Measurements from ENCODE around the gene SEC24C. TPM values are rescaled to one million over a fixed set of nuclear protein-coding genes. Genes with fewer than 3 reads are reported as not detected.

Gene SEC24C
- total and polyA plus RNA-seq, 2 of the 13 experiments (the other 11 are each of a cell fraction or from before 2014, with no cell fraction given) = 63.1 to 66.4 TPM

GRCh38 chr10:73772281-73773151 is 28.3 kb downstream of the SEC24C start (continued):
- TF ChIP-seq ZNF746 (CRISPR knock-in tag; IDR thresholded peaks at IDR 0.05) = peak; percentile 80; the same call in 1 of the 2 replicates
- peak; percentile 75 for TF ChIP-seq ZNF776 (CRISPR knock-in tag; IDR thresholded peaks at IDR 0.05)
- TF ChIP-seq, protein P1, sequence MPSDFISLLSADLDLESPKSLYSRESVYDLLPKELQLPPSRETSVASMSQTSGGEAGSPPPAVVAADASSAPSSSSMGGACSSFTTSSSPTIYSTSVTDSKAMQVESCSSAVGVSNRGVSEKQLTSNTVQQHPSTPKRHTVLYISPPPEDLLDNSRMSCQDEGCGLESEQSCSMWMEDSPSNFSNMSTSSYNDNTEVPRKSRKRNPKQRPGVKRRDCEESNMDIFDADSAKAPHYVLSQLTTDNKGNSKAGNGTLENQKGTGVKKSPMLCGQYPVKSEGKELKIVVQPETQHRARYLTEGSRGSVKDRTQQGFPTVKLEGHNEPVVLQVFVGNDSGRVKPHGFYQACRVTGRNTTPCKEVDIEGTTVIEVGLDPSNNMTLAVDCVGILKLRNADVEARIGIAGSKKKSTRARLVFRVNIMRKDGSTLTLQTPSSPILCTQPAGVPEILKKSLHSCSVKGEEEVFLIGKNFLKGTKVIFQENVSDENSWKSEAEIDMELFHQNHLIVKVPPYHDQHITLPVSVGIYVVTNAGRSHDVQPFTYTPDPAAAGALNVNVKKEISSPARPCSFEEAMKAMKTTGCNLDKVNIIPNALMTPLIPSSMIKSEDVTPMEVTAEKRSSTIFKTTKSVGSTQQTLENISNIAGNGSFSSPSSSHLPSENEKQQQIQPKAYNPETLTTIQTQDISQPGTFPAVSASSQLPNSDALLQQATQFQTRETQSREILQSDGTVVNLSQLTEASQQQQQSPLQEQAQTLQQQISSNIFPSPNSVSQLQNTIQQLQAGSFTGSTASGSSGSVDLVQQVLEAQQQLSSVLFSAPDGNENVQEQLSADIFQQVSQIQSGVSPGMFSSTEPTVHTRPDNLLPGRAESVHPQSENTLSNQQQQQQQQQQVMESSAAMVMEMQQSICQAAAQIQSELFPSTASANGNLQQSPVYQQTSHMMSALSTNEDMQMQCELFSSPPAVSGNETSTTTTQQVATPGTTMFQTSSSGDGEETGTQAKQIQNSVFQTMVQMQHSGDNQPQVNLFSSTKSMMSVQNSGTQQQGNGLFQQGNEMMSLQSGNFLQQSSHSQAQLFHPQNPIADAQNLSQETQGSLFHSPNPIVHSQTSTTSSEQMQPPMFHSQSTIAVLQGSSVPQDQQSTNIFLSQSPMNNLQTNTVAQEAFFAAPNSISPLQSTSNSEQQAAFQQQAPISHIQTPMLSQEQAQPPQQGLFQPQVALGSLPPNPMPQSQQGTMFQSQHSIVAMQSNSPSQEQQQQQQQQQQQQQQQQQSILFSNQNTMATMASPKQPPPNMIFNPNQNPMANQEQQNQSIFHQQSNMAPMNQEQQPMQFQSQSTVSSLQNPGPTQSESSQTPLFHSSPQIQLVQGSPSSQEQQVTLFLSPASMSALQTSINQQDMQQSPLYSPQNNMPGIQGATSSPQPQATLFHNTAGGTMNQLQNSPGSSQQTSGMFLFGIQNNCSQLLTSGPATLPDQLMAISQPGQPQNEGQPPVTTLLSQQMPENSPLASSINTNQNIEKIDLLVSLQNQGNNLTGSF (CRISPR knock-in tag; IDR thresholded peaks at IDR 0.05) = 0 out of 2 replicates have a peak, but pooled peaks have one; percentile 18
- TF ChIP-seq, protein P2, sequence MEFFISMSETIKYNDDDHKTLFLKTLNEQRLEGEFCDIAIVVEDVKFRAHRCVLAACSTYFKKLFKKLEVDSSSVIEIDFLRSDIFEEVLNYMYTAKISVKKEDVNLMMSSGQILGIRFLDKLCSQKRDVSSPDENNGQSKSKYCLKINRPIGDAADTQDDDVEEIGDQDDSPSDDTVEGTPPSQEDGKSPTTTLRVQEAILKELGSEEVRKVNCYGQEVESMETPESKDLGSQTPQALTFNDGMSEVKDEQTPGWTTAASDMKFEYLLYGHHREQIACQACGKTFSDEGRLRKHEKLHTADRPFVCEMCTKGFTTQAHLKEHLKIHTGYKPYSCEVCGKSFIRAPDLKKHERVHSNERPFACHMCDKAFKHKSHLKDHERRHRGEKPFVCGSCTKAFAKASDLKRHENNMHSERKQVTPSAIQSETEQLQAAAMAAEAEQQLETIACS (CRISPR knock-in tag; IDR thresholded peaks at IDR 0.05) = peak; percentile 92
- TF ChIP-seq, protein P3, sequence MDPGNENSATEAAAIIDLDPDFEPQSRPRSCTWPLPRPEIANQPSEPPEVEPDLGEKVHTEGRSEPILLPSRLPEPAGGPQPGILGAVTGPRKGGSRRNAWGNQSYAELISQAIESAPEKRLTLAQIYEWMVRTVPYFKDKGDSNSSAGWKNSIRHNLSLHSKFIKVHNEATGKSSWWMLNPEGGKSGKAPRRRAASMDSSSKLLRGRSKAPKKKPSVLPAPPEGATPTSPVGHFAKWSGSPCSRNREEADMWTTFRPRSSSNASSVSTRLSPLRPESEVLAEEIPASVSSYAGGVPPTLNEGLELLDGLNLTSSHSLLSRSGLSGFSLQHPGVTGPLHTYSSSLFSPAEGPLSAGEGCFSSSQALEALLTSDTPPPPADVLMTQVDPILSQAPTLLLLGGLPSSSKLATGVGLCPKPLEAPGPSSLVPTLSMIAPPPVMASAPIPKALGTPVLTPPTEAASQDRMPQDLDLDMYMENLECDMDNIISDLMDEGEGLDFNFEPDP (CRISPR knock-in tag; conservative IDR thresholded peaks at IDR 0.05) = 0 out of 2 replicates have a peak, but pooled peaks have one; percentile 60
- 0 out of 2 replicates have a peak, but pooled peaks have one; percentile 45 for TF ChIP-seq PPARG (CRISPR knock-in tag; conservative IDR thresholded peaks at IDR 0.05)
- TF ChIP-seq ZNF235 (CRISPR knock-in tag; IDR thresholded peaks at IDR 0.05; ENCODE audit: borderline replicate concordance) = 0 out of 2 replicates have a peak, but pooled peaks have one; percentile 77
- TF ChIP-seq ZNF547 (CRISPR knock-in tag; IDR thresholded peaks at IDR 0.05) = peak; percentile 22; the same call in 1 of the 2 replicates
- peak; percentile 17; the same call in 1 of the 2 replicates for TF ChIP-seq ZBTB33 (CRISPR knock-in tag; IDR thresholded peaks at IDR 0.05)
- TF ChIP-seq MXD4 (CRISPR knock-in tag; IDR thresholded peaks at IDR 0.05) = peak; percentile 69
- TF ChIP-seq ARHGAP35 (CRISPR knock-in tag; IDR thresholded peaks at IDR 0.05; ENCODE audit: borderline replicate concordance) = peak; percentile 12; the same call in 1 of the 2 replicates
- TF ChIP-seq NR1H2 (CRISPR knock-in tag; IDR thresholded peaks at IDR 0.05; ENCODE audit: borderline replicate concordance, low read depth) = 0 out of 2 replicates have a peak, but pooled peaks have one; percentile 14
- no peak for TF ChIP-seq MAZ (IDR thresholded peaks at IDR 0.05; ENCODE audit: borderline replicate concordance, low read depth, low read length)
- peak; percentile 59 for TF ChIP-seq MAZ (CRISPR knock-in tag; IDR thresholded peaks at IDR 0.05; ENCODE audit: low read depth)
- peak; percentile 44 for TF ChIP-seq YY1 (IDR thresholded peaks at IDR 0.05; ENCODE audit: insufficient read depth, insufficient replicate concordance, low read depth, low read length)
- TF ChIP-seq ZNF160 (CRISPR knock-in tag; IDR thresholded peaks at IDR 0.05) = no peak; the same call in 1 of the 2 replicates
- TF ChIP-seq EED (CRISPR knock-in tag; IDR thresholded peaks at IDR 0.05) = 0 out of 2 replicates have a peak, but pooled peaks have one; percentile 53
- peak; percentile 21; the same call in 1 of the 2 replicates for TF ChIP-seq NFYC (CRISPR knock-in tag; IDR thresholded peaks at IDR 0.05)

All from HepG2 (cell line).